NOMO-1 treated with DMSO at 0.1 percent for 48 hours (cell line): ENCODE data around the gene UBE2J2.

Source experiments
- DNase-seq: peaks from one replicate; lab custom pipeline; 2025; ENCODE audit not compliant: unreplicated experiment; lab: John Stamatoyannopoulos, UW

Gene UBE2J2

GRCh38 chr1:1281533-1282321 is 8.1 kb upstream of the UBE2J2 start:
- no peak for DNase-seq

DNA sequence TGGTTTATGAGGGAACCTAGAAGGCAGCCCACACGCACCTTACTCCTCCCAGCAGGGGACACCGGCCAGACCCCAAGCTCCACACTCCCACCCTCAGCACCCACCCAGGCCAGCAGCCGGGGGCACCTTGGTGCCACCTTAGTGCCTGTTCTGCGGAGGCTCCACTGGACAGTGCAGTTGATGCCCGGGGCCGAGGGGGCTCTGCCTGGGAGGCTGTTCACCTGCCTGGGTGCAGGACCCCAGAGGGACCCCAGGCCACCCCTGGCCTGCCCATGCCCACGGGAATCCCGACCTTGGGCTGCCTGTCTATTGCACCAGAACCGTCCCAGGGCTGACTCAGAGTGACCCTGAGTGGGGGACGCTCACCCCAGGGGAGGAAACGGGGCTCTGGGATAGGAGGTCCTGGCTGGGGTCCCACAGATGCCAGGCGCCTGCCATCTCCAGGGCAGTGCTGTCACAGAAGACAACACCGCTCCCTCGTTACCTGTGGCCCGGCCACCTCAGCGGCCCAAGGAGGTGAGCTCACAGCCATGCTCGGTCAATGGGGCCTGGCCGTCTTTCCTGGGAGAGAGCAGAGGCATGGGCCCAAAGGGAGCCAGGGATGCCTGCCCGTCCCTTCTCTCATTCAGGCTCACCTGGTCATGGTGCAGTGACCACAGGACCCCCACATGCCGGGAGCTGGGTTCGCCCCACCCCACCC is 7.3 kb upstream of the UBE2J2 start:
- no peak for DNase-seq

- DNase-seq, result no peak
Observed at GRCh38 chr1:1279028-1279427, 5.4 kb upstream of the UBE2J2 start.

- DNase-seq, result no peak
Observed at GRCh38 chr1:1278620-1279019, 5.0 kb upstream of the UBE2J2 start.

DNA sequence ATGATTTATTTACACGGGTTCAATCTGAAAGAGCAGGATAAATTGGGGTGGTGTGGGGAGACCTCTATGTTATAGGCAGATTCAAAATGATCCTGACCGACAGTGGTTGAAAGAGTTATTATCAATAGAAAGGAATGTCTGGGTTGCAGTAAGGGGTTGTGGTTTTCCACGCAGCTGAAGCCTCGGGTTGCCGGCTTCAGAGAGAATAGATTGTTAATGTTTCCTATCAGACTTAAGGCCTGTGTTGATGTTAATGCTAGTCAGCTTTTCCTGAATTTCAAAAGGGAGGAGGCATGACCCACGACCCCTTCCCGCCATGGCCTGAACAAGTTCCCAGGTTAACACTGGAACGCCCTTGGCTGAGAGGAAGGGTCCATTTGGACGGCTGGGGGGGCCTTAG is 2.2 kb upstream of the UBE2J2 start:
- DNase-seq, result no peak

DNA sequence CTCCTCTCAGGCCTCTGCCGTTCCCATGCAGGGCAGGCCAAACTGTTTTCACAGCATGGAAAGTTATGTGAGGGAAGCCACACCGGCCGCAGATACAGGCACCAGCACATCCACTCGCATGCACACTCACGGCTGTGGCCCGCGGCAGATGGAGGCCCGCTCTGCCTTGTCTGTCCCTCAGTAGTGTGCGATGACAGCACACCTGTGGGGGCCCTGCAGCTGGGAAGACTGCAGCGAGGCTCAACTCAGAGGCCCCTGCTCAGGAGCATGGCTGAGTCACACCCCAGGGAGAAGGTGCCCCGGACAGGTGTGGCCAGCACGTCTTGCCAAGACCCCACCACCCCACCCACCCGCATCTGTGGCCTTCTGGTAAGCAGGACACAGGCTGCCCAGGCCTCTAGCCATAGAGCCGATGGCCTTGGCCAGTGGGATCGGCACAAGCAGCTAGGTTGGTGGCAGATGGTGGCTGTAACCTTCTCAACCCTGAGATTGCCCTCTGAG is 1.3 kb upstream of the UBE2J2 start:
- DNase-seq, result no peak

DNA sequence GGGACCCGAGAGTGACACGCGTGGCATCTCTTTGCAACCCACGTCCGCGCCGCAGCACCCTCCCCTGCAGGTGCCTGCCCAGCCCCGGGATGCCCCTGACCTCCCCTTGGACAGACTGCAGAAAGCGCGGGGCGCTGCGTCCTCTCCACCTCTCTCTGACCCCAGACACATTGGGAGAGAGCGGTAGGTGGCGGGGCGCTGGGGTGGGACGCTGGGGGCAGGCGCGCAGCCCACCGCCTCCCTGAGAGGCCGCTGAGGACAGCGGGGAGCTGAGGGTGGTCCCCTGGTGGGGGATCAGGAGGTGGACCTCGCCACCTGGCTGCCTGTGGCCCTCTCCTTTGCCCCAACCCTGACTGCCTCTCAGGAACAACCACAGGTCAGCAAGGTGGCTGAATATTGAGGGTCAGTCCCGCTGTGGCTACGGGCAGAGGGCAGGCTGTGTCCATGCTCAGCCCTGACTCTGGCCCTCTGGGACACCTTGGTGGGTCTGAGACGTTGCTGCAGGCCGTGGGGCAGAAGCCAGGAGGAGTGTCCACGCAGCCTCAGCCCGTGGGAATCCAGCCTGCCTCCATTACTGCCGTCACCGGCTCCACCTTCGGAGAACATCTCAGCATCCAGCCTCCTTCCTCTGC is 761 bp upstream of the UBE2J2 start:
- DNase-seq, result no peak

DNA sequence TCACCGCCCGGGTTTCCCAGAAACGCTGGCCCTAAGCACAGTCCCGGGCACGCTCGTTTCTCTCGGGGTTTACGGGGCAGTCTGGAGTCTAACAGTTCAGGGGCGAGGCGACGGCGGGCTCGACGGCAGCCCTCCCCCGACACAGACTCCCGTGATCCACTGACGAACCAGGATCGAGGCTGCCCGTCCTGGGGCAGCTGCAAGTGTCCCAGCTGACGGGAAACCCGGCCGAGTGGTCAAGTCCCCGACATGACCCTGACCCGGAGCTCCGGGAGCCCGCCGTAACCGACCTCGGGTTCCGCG is 494 bp downstream of the UBE2J2 start:
- DNase-seq, result no peak

- DNase-seq, result no peak
Observed at GRCh38 chr1:1272341-1273208, 1.1 kb downstream of the UBE2J2 start.

GRCh38 chr1:1270813-1271212 is 2.8 kb downstream of the UBE2J2 start:
- no peak for DNase-seq

GRCh38 chr1:1268284-1268682 is 5.4 kb downstream of the UBE2J2 start:
- DNase-seq, result no peak

DNA sequence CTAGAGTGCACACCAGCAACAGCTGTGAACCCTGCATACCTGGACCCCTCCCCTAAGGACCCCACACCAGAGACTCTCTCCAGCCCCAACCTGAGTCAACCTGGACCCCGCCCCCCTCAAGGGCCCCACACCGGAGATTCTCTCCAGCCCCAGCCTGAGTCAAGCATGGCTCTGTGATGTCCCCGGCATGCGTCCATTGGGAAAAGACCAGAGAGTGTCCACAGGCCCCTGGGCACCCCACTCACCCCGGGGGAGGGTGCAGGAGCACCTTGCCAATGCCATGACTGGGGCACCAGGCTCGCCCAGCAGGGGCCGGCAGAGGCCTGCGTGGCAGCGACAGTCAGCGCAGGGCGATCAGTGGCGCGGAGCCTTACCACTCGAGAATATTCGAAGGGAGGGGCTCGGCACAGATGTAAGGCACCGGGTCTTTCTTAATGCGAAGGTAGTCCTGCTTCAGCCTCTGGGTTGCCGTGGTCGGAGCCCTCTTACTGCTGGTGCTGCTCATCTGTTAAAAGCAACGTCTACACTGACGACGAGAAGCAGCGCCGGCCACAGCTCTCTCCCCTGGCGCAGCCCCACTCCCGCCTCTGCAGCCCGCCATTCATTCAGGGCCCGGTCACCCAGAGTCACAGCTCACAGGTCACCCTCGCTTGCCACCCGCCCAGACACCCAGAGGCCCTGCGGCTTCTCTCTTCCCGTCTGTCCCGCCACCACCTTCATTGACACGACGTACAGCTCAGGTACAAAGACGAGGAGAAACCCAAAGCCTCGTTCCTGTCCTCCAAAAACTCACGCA is 6.0 kb downstream of the UBE2J2 start:
- DNase-seq, result no peak

GRCh38 chr1:1264868-1265272 is 8.8 kb downstream of the UBE2J2 start:
- no peak for DNase-seq

GRCh38 chr1:1264026-1264425 is 9.6 kb downstream of the UBE2J2 start:
- DNase-seq, result no peak

- no peak for DNase-seq
Observed at GRCh38 chr1:1262758-1263157, 10.9 kb downstream of the UBE2J2 start.

DNA sequence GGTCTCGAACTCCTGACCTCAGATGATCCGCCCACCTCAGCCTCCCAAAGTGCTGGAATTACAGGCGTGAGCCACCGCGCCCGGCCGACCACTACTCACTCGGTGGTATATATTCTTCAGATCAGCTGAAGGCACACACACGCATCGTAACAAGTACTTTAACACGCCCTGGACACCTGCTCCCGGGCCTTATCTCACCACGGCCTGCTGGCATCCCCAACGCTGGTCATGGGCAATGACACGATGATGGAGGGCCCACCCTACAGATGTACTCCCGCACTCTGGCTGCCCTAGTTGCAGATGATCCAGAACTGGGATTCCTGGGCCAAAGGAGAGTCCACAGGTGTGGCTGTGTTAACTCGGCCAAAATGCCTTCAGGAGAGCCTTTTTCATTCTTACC is 11.6 kb downstream of the UBE2J2 start:
- no peak for DNase-seq

DNA sequence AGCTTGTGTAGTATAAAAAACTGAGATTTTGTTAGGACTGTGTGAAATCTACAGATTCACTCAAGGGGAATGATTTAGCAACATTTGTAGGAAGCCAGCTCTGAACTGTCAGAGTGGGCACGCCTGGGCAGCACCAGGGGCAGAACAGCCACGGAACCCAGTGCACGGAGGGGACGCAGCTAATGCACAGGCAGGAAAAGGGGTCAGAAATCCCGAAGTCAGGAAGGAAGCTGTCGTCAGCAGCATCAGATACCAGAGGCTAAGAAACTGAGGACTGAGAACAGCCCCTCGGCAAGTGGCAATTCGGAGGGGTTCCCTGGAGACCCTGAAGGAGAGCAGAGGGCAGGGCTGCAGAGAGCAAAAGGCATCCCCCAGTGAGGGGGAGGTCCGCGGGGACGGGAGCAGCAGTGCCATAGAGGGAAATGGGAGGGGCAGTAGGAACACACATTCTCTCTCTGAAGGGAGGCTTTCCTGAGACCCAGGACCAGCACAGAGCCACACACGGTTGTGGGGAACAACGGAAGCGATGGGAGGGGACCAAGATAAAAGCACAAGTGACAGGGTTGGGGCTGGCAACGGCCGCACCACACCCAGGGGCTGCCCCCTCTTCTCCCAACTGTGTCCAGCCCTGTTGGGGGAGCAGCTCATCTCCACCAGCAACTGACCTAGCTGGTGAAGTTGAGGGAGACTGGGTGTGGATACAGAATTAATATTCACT is 12.7 kb downstream of the UBE2J2 start:
- DNase-seq, result no peak

GRCh38 chr1:1259951-1260600 is 13.6 kb downstream of the UBE2J2 start:
- peak; percentile 81 for DNase-seq

DNA sequence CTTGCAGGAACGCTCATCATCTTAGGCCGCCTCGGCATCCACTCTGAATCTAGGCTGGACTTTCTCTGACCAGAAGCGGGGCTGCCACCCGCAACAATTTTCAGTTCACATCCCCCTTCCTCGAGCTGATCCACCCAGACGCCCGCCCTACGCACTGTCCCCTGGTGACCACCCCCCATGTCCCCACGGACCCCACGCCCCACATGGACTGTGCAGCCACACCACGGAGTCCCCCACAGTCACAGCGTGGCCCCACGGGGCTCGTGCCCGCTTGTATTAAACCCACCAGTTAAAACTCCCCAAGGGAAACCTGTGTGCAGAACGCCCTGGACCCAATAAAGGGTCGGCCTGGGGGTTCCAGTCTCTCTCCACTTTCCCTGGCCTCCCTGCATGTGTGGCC is 14.1 kb downstream of the UBE2J2 start:
- no peak for DNase-seq
